Esophagus muscularis mucosa (tissue), 4 donors: ENCODE results near the gene KIF22. TPM values are rescaled to one million over a fixed set of nuclear protein-coding genes. Genes with fewer than 3 reads are reported as not detected.

Source experiments
- DNase-seq: peaks from one replicate; pipeline ENCODE4 v3.0.0-alpha.2; 2017; ENCODE audit errors: extremely low spot score
- H3K27ac ChIP-seq, 4 donors: fragments of 200-600 bp; sonication (generic); replicated peaks in 1 of 4; 1 replicate in 3 of 4; 2 replicates in 1 of 4; pipeline ENCODE4 v1.5.1; 2016 to 2019; ENCODE audit warnings: mild to moderate bottlenecking in 1 of 4
- H3K27me3 ChIP-seq, 4 donors: fragments of 200-600 bp; sonication (generic); one replicate each; pipeline versions ENCODE4 v1.5.1 to v1.6.0; 2016 to 2019
- H3K36me3 ChIP-seq, 4 donors: fragments of 200-600 bp; sonication (generic); one replicate each; pipeline ENCODE4 v1.5.1; 2016 to 2019
- H3K4me1 ChIP-seq, 4 donors: fragments of 200-600 bp; sonication (generic); one replicate each; pipeline ENCODE4 v1.5.1; 2016 to 2019
- H3K4me3 ChIP-seq, 4 donors: fragments of 200-600 bp; sonication (generic); 1 replicate in 2 of 4; 2 replicates in 2 of 4; pipeline ENCODE4 v1.5.1; 2016 to 2019; ENCODE audit warnings: mild to moderate bottlenecking in 4 of 4, moderate library complexity in 1 of 4
- H3K9me3 ChIP-seq, 4 donors: fragments of 200-600 bp; sonication (generic); 1 replicate in 3 of 4; 2 replicates in 1 of 4; pipeline ENCODE4 v1.5.1; 2016 to 2019
- CTCF ChIP-seq, 3 experiments: fragments of 200-600 bp in 2 of 3; fragments of 450-650 bp in 1 of 3; sonication (generic) in 2 of 3; IDR thresholded peaks; one replicate each; pipeline ENCODE4 v1.5.1; 2017 to 2019; ENCODE audit warnings: antibody characterized with exemption in 3 of 3, mild to moderate bottlenecking in 2 of 3, moderate library complexity in 1 of 3
- EP300 ChIP-seq: sonication (generic); formaldehyde crosslinking; IDR thresholded peaks from one replicate; pipeline ENCODE4 v1.6.1; 2017; ENCODE audit warnings: antibody characterized with exemption
- POLR2A ChIP-seq: fragments of 450-650 bp; IDR thresholded peaks from one replicate; pipeline ENCODE4 v1.6.1; 2017; ENCODE audit warnings: antibody characterized with exemption, moderate library complexity, mild to moderate bottlenecking, low read depth
- POLR2AphosphoS5 ChIP-seq, 2 donors: sonication (generic); formaldehyde crosslinking; IDR thresholded peaks; one replicate each; pipeline ENCODE4 v1.6.1; 2017; ENCODE audit warnings: antibody characterized with exemption in 2 of 2
- WGBS: methylation state at CpG from one replicate; pipeline ENCODE4 v1.1.5; 2018; 5-methylcytosine and 5-hydroxymethylcytosine counted together
- intact Hi-C: fragments of 100-400 bp; cut with DNase I; formaldehyde crosslinking; loops from one replicate; pipeline ENCODE4 v1.15.1; 2023
- total RNA-seq, 4 donors: library from RNA; depleted of rRNA; stranded (reverse); fragments of >200 nt; gene quantifications; one replicate each; pipeline versions ENCODE4 v1.1.0 to v1.2.1, GENCODE V29; 2016

KIF22 gene
- total RNA-seq, 4 donors from 2014 or later, result 10.8 to 12.3 (median 11.8) TPM

- DNase-seq, result no peak
- no peak overlapping the region for H3K4me3 ChIP-seq
- 39% methylated on average over 12 of the region's 23 CpGs for WGBS
- H3K27ac ChIP-seq, result peak overlapping the region; percentile 95 to 96 (median 96)
- TF ChIP-seq POLR2A (no peak), EP300 (no peak), CTCF (IDR thresholded peaks at IDR 0.05) (no peak), POLR2AphosphoS5 (IDR thresholded peaks at IDR 0.05) (no peak)
- peaks cover 0 to 26% (median 22%) of the 10 kb centered on the region in 4 donors for H3K36me3 ChIP-seq
- peaks cover 0 to 2% (median 0%) of the 10 kb centered on the region in 4 donors for H3K27me3 ChIP-seq
- H3K4me1 ChIP-seq, result peaks cover 71 to 81% (median 80%) of the 10 kb centered on the region in 4 donors
- intact Hi-C loops, result no loop called here
- H3K9me3 ChIP-seq, result no peaks in the 10 kb centered on the region
These were observed 19.5 kb downstream of the KIF22 start for GRCh38 chr16:29809850-29810698.

- Histone ChIP-seq H3K4me1 (peaks cover 74 to 85% (median 83%) of the 10 kb centered on the region in 4 donors), H3K9me3 (no peaks in the 10 kb centered on the region)
- intact Hi-C loops, result no loop called here
These were observed 20.2 kb downstream of the KIF22 start for GRCh38 chr16:29810699-29811169.

GRCh38 chr16:29811170-29811895 lies 20.8 kb downstream of the KIF22 start:
- WGBS, result under 1% methylated on average over 26 of the region's 31 CpGs
- intact Hi-C loops, result no loop called here
- TF ChIP-seq CTCF (IDR thresholded peaks at IDR 0.05), result no peak
- TF ChIP-seq POLR2AphosphoS5 (IDR thresholded peaks at IDR 0.05), result peak in 1 of 2 donors; percentile 89
- no peak for TF ChIP-seq EP300
- Histone ChIP-seq H3K4me3 (peak overlapping the region; percentile 73 to 78 (median 74)), H3K27ac (peak overlapping the region; percentile 95 to 96 (median 96)), H3K9me3 (no peaks in the 10 kb centered on the region), H3K36me3 (peaks cover 0 to 26% (median 22%) of the 10 kb centered on the region in 4 donors), H3K4me1 (peaks cover 74 to 85% (median 83%) of the 10 kb centered on the region in 4 donors), H3K27me3 (no peaks in the 10 kb centered on the region)
- DNase-seq, result peak; percentile 98

More at GRCh38 chr16:29810699-29811169, 20.2 kb downstream of the KIF22 start:
- H3K27me3 ChIP-seq, result no peaks in the 10 kb centered on the region
- peak overlapping the region; percentile 95 to 96 (median 96) for H3K27ac ChIP-seq
- peaks cover 0 to 26% (median 22%) of the 10 kb centered on the region in 4 donors for H3K36me3 ChIP-seq
- H3K4me3 ChIP-seq, result peak overlapping the region in 3 of 4 donors; percentile 73 to 74 (median 73)
- TF ChIP-seq POLR2A (no peak), CTCF (IDR thresholded peaks at IDR 0.05) (no peak), EP300 (no peak), POLR2AphosphoS5 (IDR thresholded peaks at IDR 0.05) (no peak)
- no peak for DNase-seq
- 31% methylated on average over 9 of the region's 9 CpGs for WGBS

GRCh38 chr16:29811896-29812665 lies 21.5 kb downstream of the KIF22 start, which contains the start of gene PRRT2:
Gene PRRT2 (plus strand): TSS chr16:29812193. CDS start chr16:29813055, 862 bp downstream.
- peak within 1 kb of the TSS; percentile 73 to 78 (median 74) for H3K4me3 ChIP-seq
- intact Hi-C loops, result no loop called here
- 3% methylated on average over 41 of the region's 69 CpGs for WGBS
- peak within 1 kb of the TSS; percentile 95 to 96 (median 96) for H3K27ac ChIP-seq
- DNase-seq, result no peak
- peaks cover 77 to 91% (median 88%) of the 10 kb centered on the region in 4 donors for H3K4me1 ChIP-seq
- H3K36me3 ChIP-seq, result peaks cover 0 to 26% (median 22%) of the 10 kb centered on the region in 4 donors
- no peaks in the 10 kb centered on the region for H3K27me3 ChIP-seq
- no peaks in the 10 kb centered on the region for H3K9me3 ChIP-seq
- TF ChIP-seq EP300, result no peak
- TF ChIP-seq POLR2AphosphoS5 (IDR thresholded peaks at IDR 0.05), result no peak
- no peak for TF ChIP-seq CTCF (IDR thresholded peaks at IDR 0.05)
- no peak for TF ChIP-seq POLR2A
